ENCODE data around the gene HDAC11. TPM values are rescaled to one million over a fixed set of nuclear protein-coding genes. Genes with fewer than 3 reads are reported as not detected.

HDAC11 gene
- total and polyA plus RNA-seq, 2 of the 13 experiments (the other 11 are each of a cell fraction or from before 2014, with no cell fraction given): 13.7 to 33.1 TPM

GRCh38 chr3:13461169-13462124 is 18.7 kb upstream of the HDAC11 start (continued):
- TF ChIP-seq PRDM15 (CRISPR knock-in tag; IDR thresholded peaks at IDR 0.05): no peak
- peak; percentile 86 for TF ChIP-seq SOX5 (CRISPR knock-in tag; IDR thresholded peaks at IDR 0.05; ENCODE audit: borderline replicate concordance)
- TF ChIP-seq ZNF615 (CRISPR knock-in tag; IDR thresholded peaks at IDR 0.05; ENCODE audit: borderline replicate concordance): no peak
- TF ChIP-seq ZNF503 (CRISPR knock-in tag; IDR thresholded peaks at IDR 0.05): no peak
- TF ChIP-seq ZNF781 (CRISPR knock-in tag; IDR thresholded peaks at IDR 0.05; ENCODE audit: borderline replicate concordance, not compliant biosample characterization): no peak
- TF ChIP-seq ZNF441 (CRISPR knock-in tag; IDR thresholded peaks at IDR 0.05; ENCODE audit: borderline replicate concordance): peak; percentile 25; the same call in 1 of the 2 replicates
- peak; percentile 59; the same call in 1 of the 2 replicates for TF ChIP-seq NCOA2 (CRISPR knock-in tag; IDR thresholded peaks at IDR 0.05)
- TF ChIP-seq HINFP (CRISPR knock-in tag; IDR thresholded peaks at IDR 0.05; ENCODE audit: low read depth): no peak
- peak; percentile 33; the same call in 1 of the 2 replicates for TF ChIP-seq TFAP4 (IDR thresholded peaks at IDR 0.05; ENCODE audit: borderline replicate concordance, low read depth)
- TF ChIP-seq BORCS8-MEF2B (CRISPR knock-in tag; IDR thresholded peaks at IDR 0.05): peak; percentile 90
- no peak for TF ChIP-seq NFATC3 (CRISPR knock-in tag; IDR thresholded peaks at IDR 0.05)
- no peak for TF ChIP-seq ZBTB37 (CRISPR knock-in tag; IDR thresholded peaks at IDR 0.05)
- no peak for TF ChIP-seq REL (CRISPR knock-in tag; conservative IDR thresholded peaks at IDR 0.05)
- no peak for TF ChIP-seq ZNF234 (CRISPR knock-in tag; conservative IDR thresholded peaks at IDR 0.05)
- no peak for TF ChIP-seq ONECUT2 (CRISPR knock-in tag; IDR thresholded peaks at IDR 0.05)
- no peak for TF ChIP-seq ZNF326 (CRISPR knock-in tag; IDR thresholded peaks at IDR 0.05; ENCODE audit: borderline replicate concordance)
- no peak for TF ChIP-seq SETDB1 (CRISPR knock-in tag; IDR thresholded peaks at IDR 0.05; ENCODE audit: borderline replicate concordance)
- no peak for TF ChIP-seq PAX8 (CRISPR knock-in tag; IDR thresholded peaks at IDR 0.05; ENCODE audit: borderline replicate concordance)
- no peak for TF ChIP-seq ZNF20 (CRISPR knock-in tag; IDR thresholded peaks at IDR 0.05)

Measured in HepG2 (cell line).